HepG2 (cell line): Measurements from ENCODE around the gene RDH13. TPM values are rescaled to one million over a fixed set of nuclear protein-coding genes. Genes with fewer than 3 reads are reported as not detected.

Experiments
- CSRNP2 ChIP-seq: sonication (generic); formaldehyde crosslinking; conservative IDR thresholded peaks from 2 replicates; pipeline ENCODE4 v1.8.0; 2022; ENCODE audit warnings: low read depth, missing genetic modification reagents
- EEA1 ChIP-seq: sonication (generic); formaldehyde crosslinking; IDR thresholded peaks from 2 replicates; pipeline ENCODE4 v1.5.1; 2020; ENCODE audit warnings: mild to moderate bottlenecking, missing genetic modification reagents, borderline replicate concordance
- MED1 ChIP-seq: sonication (generic); formaldehyde crosslinking; IDR thresholded peaks from 2 replicates; pipeline ENCODE4 v1.4.0; 2020; ENCODE audit warnings: missing genetic modification reagents
- MTA3 ChIP-seq: sonication (generic); formaldehyde crosslinking; IDR thresholded peaks from 2 replicates; pipeline ENCODE4 v1.4.0; 2020; ENCODE audit warnings: missing genetic modification reagents
- PCBP1 ChIP-seq: fragments of 200-400 bp; formaldehyde crosslinking; IDR thresholded peaks from 2 replicates; pipeline ENCODE4 v1.6.1; 2017; ENCODE audit warnings: mild to moderate bottlenecking, low read depth, low read length, borderline replicate concordance
- REST ChIP-seq, 2 experiments: IDR thresholded peaks; 2 replicates each; pipeline ENCODE4 v1.6.1; 2011 to 2012; ENCODE audit warnings: low read length in 2 of 2, borderline replicate concordance in 1 of 2, low read depth in 1 of 2, mild to moderate bottlenecking in 1 of 2, moderate library complexity in 1 of 2
- RNF219 ChIP-seq: sonication (generic); formaldehyde crosslinking; IDR thresholded peaks from 2 replicates; pipeline ENCODE4 v1.5.0; 2020; ENCODE audit warnings: mild to moderate bottlenecking, missing genetic modification reagents
- SAP130 ChIP-seq: IDR thresholded peaks from 2 replicates; pipeline ENCODE4 v1.6.1; 2016; ENCODE audit warnings: low read depth
- SNAPC4 ChIP-seq: sonication (generic); formaldehyde crosslinking; IDR thresholded peaks from 2 replicates; pipeline ENCODE4 v1.4.0; 2020; ENCODE audit warnings: mild to moderate bottlenecking, missing genetic modification reagents
- SRF ChIP-seq: IDR thresholded peaks from 2 replicates; pipeline ENCODE4 v1.6.1; 2011; ENCODE audit warnings: mild to moderate bottlenecking, low read depth, low read length, moderate library complexity
- ZNF207 ChIP-seq: fragments of 450-650 bp; IDR thresholded peaks from 2 replicates; pipeline ENCODE4 v1.6.1; 2016; ENCODE audit warnings: antibody characterized with exemption, borderline replicate concordance
- ZNF263 ChIP-seq: sonication (generic); formaldehyde crosslinking; IDR thresholded peaks from 2 replicates; pipeline ENCODE4 v1.4.0; 2020; ENCODE audit warnings: missing genetic modification reagents
- ZNF512 ChIP-seq: sonication (generic); formaldehyde crosslinking; IDR thresholded peaks from 2 replicates; pipeline ENCODE4 v1.4.0; 2020; ENCODE audit warnings: mild to moderate bottlenecking, missing genetic modification reagents
- polyA plus RNA-seq, 8 experiments: library from polyadenylated mRNA; depleted of rRNA in 3 of 8; stranded (reverse) in 7 of 8; unstranded in 1 of 8; fragments of >200 nt; fragmentation: Illumina TruSeq in 4 of 8; extraction: Trizol in 4 of 8; gene quantifications; 2 replicates each; pipeline versions ENCODE4 v1.2.1 to v1.2.3, GENCODE V29; 2011 to 2016; ENCODE audit warnings: low read depth in 4 of 8, missing spikeins in 1 of 8, mixed read lengths in 1 of 8; ENCODE audit not compliant: insufficient read depth in 1 of 8
- total RNA-seq, 5 experiments: library from RNA; depleted of rRNA; stranded (reverse); fragments of >200 nt; fragmentation: Illumina TruSeq; extraction: Trizol; gene quantifications; 2 replicates each; pipeline ENCODE4 v1.2.3, GENCODE V29; 2016; ENCODE audit warnings: low read depth in 1 of 5

The RDH13 gene
- total and polyA plus RNA-seq, 2 of the 13 experiments (the other 11 are each of a cell fraction or from before 2014, with no cell fraction given) = 13.4 to 21.5 TPM

GRCh38 chr19:55068950-55069864, 6.3 kb upstream of the RDH13 start (continued):
- no peak for TF ChIP-seq SNAPC4 (CRISPR knock-in tag)
- no peak for TF ChIP-seq EEA1 (CRISPR knock-in tag)
- TF ChIP-seq REST (IDR thresholded peaks at IDR 0.05; ENCODE audit: borderline replicate concordance in 1 of 2, low read depth in 1 of 2, low read length in 2 of 2) = no peak
- no peak for TF ChIP-seq MTA3 (CRISPR knock-in tag)
- TF ChIP-seq PCBP1 = 0 out of 2 replicates have a peak, but pooled peaks have one; percentile 83
- peak; percentile 26; the same call in 1 of the 2 replicates for TF ChIP-seq SAP130
- TF ChIP-seq SRF = no peak
- TF ChIP-seq ZNF207 = no peak
- TF ChIP-seq RNF219 = no peak
- peak; percentile 44; the same call in 1 of the 2 replicates for TF ChIP-seq ZNF263
- TF ChIP-seq ZNF512 (CRISPR knock-in tag) = no peak
- no peak for TF ChIP-seq CSRNP2
- TF ChIP-seq MED1 (CRISPR knock-in tag) = no peak
